ENCODE data around the gene COX14.
A peak's percentile ranks its signal among the peaks of the same experiment; 100 is the strongest.

The COX14 gene

DNA sequence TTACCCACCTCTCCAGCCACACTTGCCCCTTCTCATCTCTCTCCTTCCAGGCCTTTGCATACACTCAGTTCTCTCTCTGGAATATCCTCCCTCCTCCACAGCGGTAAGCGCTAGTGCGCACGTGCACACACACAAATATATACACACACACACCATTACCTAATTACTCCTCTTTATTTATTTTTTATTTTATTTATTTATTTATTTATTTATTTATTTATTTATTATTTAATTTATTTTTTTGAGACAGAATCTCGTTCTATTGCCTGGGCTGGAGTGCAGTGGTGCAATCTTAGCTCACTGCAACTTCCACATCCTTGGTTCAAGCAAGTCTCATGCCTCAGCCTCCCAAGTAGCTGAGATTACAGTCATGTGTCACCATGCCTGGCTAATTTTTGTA is 43.0 kb upstream of the COX14 start:
- Histone ChIP-seq H3K27me3 (ENCODE audit: insufficient read depth, low read length) (no peaks in the 10 kb centered on the region), H4K12ac (ENCODE audit: low read depth, low read length) (no peak overlapping the region), H3K9ac (ENCODE audit: low read length) (no peak overlapping the region), H3K4ac (ENCODE audit: low read depth, low read length) (no peak overlapping the region), H3K23ac (ENCODE audit: low read length) (no peak overlapping the region), H3K79me2 (ENCODE audit: control insufficient read depth, insufficient read depth, low read length, poor library complexity) (no peaks in the 10 kb centered on the region), H3K27ac (ENCODE audit: low read depth, low read length) (no peak overlapping the region), H2AFZ (ENCODE audit: insufficient read depth, low read length, poor library complexity) (no peak overlapping the region), H4K8ac (ENCODE audit: low read depth, low read length) (no peak overlapping the region), H3K36me3 (ENCODE audit: control insufficient read depth in 1 of 2, insufficient read depth in 2 of 2, low read length in 2 of 2) (no peaks in the 10 kb centered on the region), H3K4me2 (ENCODE audit: low read length) (no peak overlapping the region), H4K91ac (ENCODE audit: low read depth, low read length) (no peak overlapping the region), H3K18ac (ENCODE audit: low read length) (no peak overlapping the region), H3K14ac (ENCODE audit: low read length) (no peak overlapping the region), H3K9me3 (ENCODE audit: insufficient read depth, low read depth, low read length) (no peaks in the 10 kb centered on the region), H3K4me1 (ENCODE audit: control insufficient read depth in 1 of 2, insufficient read depth in 2 of 2, low read length in 2 of 2) (peaks cover 2% of the 10 kb centered on the region in 2 experiments), H2BK12ac (ENCODE audit: low read length) (no peak overlapping the region), H3K4me3 (ENCODE audit: low read depth, low read length) (no peak overlapping the region), H2BK5ac (ENCODE audit: low read depth, low read length, poor library complexity) (no peak overlapping the region), H2BK120ac (ENCODE audit: insufficient read depth, low read length, poor library complexity) (no peak overlapping the region), H3K79me1 (ENCODE audit: low read length) (no peaks in the 10 kb centered on the region), H2AK5ac (ENCODE audit: low read length) (no peak overlapping the region)
- no peak for DNase-seq
- WGBS (ENCODE audit: extremely low coverage, insufficient coverage, insufficient read length): no CpG with 5 or more reads among the region's 5 CpGs

DNA sequence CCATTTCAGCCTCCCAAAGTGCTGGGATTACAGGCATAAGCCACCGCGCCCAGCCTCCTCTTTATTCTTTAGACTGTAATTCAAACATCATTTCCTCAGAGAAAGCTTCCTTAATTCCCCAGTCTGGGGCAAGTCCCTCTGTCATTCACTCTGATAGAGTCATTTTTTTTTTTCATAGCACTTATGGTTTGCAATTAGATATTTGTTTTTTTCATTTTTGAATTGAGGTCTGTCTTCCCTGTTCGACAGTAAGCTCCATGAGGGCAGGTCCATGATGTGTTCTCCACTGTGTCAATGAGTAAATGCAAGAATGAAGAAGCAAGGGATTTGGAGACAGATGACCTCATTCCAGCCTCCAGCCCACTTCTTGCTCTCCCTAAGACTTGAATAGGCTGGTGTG is 42.5 kb upstream of the COX14 start:
- Histone ChIP-seq H3K4me1 (ENCODE audit: control insufficient read depth in 1 of 2, insufficient read depth in 2 of 2, low read length in 2 of 2) (peaks cover 2% of the 10 kb centered on the region in 2 experiments), H3K18ac (ENCODE audit: low read length) (no peak overlapping the region), H4K91ac (ENCODE audit: low read depth, low read length) (no peak overlapping the region), H3K4me3 (ENCODE audit: low read depth, low read length) (no peak overlapping the region), H2BK12ac (ENCODE audit: low read length) (no peak overlapping the region), H3K27ac (ENCODE audit: low read depth, low read length) (no peak overlapping the region), H3K23ac (ENCODE audit: low read length) (no peak overlapping the region), H4K12ac (ENCODE audit: low read depth, low read length) (no peak overlapping the region), H3K14ac (ENCODE audit: low read length) (no peak overlapping the region), H2BK120ac (ENCODE audit: insufficient read depth, low read length, poor library complexity) (no peak overlapping the region), H3K79me1 (ENCODE audit: low read length) (no peaks in the 10 kb centered on the region), H2AFZ (ENCODE audit: insufficient read depth, low read length, poor library complexity) (no peak overlapping the region), H3K36me3 (ENCODE audit: control insufficient read depth in 1 of 2, insufficient read depth in 2 of 2, low read length in 2 of 2) (no peaks in the 10 kb centered on the region), H3K4ac (ENCODE audit: low read depth, low read length) (no peak overlapping the region), H3K27me3 (ENCODE audit: insufficient read depth, low read length) (no peaks in the 10 kb centered on the region), H4K8ac (ENCODE audit: low read depth, low read length) (no peak overlapping the region), H3K9me3 (ENCODE audit: insufficient read depth, low read depth, low read length) (no peaks in the 10 kb centered on the region), H3K9ac (ENCODE audit: low read length) (no peak overlapping the region), H3K4me2 (ENCODE audit: low read length) (no peak overlapping the region), H2AK5ac (ENCODE audit: low read length) (no peak overlapping the region), H3K79me2 (ENCODE audit: control insufficient read depth, insufficient read depth, low read length, poor library complexity) (no peaks in the 10 kb centered on the region), H2BK5ac (ENCODE audit: low read depth, low read length, poor library complexity) (no peak overlapping the region)
- no peak for DNase-seq
- no CpG with 5 or more reads among the region's 3 CpGs for WGBS (ENCODE audit: extremely low coverage, insufficient coverage, insufficient read length)

DNA sequence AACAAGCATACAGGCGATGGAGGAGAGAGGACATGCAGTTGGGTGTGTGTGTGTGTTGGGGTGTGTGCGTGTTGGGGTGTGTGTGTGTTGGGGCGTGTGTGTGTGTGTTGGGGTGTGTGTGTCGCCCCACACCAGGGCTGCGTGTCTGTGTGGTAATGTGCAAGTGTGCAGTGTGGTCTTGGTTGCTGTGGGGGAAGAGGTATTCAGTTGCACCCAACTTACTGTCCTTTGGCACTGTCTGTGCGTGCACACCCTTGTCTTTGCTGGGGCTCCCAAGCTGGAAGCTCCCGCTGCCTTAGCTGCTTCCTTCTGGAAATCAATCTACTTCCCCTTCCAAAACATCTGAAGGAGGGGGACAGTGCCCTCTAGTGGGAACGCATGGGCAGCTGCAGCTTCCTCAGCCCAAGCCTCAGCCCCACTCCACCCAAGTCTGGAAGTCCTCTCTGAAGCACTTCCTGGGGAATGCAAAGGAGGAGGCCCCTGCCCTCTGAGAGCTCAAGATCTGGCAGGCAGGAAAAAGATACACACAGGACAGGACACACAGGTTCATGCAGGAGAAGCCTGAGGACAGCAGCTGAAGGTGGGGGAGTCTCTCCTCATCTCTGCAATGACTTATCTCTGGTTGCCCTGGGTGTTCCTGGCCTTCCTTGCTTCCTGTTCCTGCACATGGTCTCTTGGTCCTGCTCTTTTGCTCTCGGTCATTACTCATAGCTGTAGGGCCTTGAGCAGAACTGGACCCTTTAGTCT is 41.5 kb upstream of the COX14 start:
- Histone ChIP-seq H3K27ac (ENCODE audit: low read depth, low read length) (no peak overlapping the region), H4K91ac (ENCODE audit: low read depth, low read length) (no peak overlapping the region), H2BK120ac (ENCODE audit: insufficient read depth, low read length, poor library complexity) (no peak overlapping the region), H3K36me3 (ENCODE audit: control insufficient read depth in 1 of 2, insufficient read depth in 2 of 2, low read length in 2 of 2) (no peaks in the 10 kb centered on the region), H2BK5ac (ENCODE audit: low read depth, low read length, poor library complexity) (no peak overlapping the region), H4K8ac (ENCODE audit: low read depth, low read length) (peak overlapping the region; percentile 35), H3K4me3 (ENCODE audit: low read depth, low read length) (no peak overlapping the region), H3K79me2 (ENCODE audit: control insufficient read depth, insufficient read depth, low read length, poor library complexity) (no peaks in the 10 kb centered on the region), H4K12ac (ENCODE audit: low read depth, low read length) (no peak overlapping the region), H2BK12ac (ENCODE audit: low read length) (no peak overlapping the region), H3K9me3 (ENCODE audit: insufficient read depth, low read depth, low read length) (no peaks in the 10 kb centered on the region), H3K4me1 (ENCODE audit: control insufficient read depth in 1 of 2, insufficient read depth in 2 of 2, low read length in 2 of 2) (peaks cover 2 to 4% of the 10 kb centered on the region in 2 experiments), H2AK5ac (ENCODE audit: low read length) (no peak overlapping the region), H3K79me1 (ENCODE audit: low read length) (no peaks in the 10 kb centered on the region), H3K18ac (ENCODE audit: low read length) (no peak overlapping the region), H2AFZ (ENCODE audit: insufficient read depth, low read length, poor library complexity) (no peak overlapping the region), H3K23ac (ENCODE audit: low read length) (no peak overlapping the region), H3K27me3 (ENCODE audit: insufficient read depth, low read length) (no peaks in the 10 kb centered on the region), H3K4ac (ENCODE audit: low read depth, low read length) (no peak overlapping the region), H3K9ac (ENCODE audit: low read length) (no peak overlapping the region), H3K14ac (ENCODE audit: low read length) (no peak overlapping the region), H3K4me2 (ENCODE audit: low read length) (no peak overlapping the region)
- WGBS (ENCODE audit: extremely low coverage, insufficient coverage, insufficient read length): 100% methylated on average over 2 of the region's 9 CpGs
- peak; percentile 81 to 89 for DNase-seq

DNA sequence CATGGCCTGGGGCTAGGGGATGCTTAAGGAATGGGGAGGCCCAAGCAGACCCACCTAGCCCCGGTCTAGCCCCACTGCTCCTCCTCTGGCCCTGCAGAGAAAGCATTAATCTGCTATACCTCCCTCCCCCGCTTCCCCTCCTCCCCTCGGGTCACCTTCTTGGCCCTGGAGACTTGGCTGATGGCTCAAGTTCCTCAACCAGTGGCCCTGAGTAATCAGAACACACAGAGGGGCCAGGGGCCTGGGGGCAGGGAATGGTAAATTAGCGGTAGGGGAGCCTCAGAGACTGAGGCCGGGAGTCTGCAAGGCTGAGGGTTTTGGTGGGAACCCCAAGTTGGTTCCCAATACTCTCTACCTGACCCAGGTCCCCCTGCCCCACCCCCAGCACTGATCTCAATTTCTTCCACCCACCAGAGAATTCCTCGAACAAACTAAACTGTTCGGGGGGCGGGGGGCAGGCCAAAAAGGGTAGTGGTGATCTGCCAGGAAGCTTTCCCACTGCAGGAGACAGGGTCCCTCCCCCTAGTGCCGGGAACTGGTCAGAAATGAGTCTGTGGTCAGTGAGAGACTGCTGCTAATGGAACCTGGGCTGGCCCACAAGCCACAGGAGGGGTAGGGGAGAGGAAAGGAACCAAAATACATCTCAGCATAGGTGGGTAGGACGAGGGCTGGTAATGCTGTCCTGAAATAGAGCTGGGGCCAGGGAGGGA is 39.7 kb upstream of the COX14 start:
- H3K27ac ChIP-seq (ENCODE audit: low read depth, low read length): no peak overlapping the region
- no peaks in the 10 kb centered on the region for H3K9me3 ChIP-seq (ENCODE audit: insufficient read depth, low read depth, low read length)
- H3K9ac ChIP-seq (ENCODE audit: low read length): no peak overlapping the region
- H4K8ac ChIP-seq (ENCODE audit: low read depth, low read length): no peak overlapping the region
- H3K79me1 ChIP-seq (ENCODE audit: low read length): no peaks in the 10 kb centered on the region
- H3K79me2 ChIP-seq (ENCODE audit: control insufficient read depth, insufficient read depth, low read length, poor library complexity): no peaks in the 10 kb centered on the region
- no peak overlapping the region for H4K12ac ChIP-seq (ENCODE audit: low read depth, low read length)
- H3K14ac ChIP-seq (ENCODE audit: low read length): no peak overlapping the region
- H2AFZ ChIP-seq (ENCODE audit: insufficient read depth, low read length, poor library complexity): no peak overlapping the region
- WGBS (ENCODE audit: extremely low coverage, insufficient coverage, insufficient read length): no CpG with 5 or more reads among the region's 10 CpGs
- H3K4me2 ChIP-seq (ENCODE audit: low read length): no peak overlapping the region
- H3K4me1 ChIP-seq (ENCODE audit: control insufficient read depth in 1 of 2, insufficient read depth in 2 of 2, low read length in 2 of 2): peaks cover 2% of the 10 kb centered on the region in 2 experiments
- no peak overlapping the region for H3K23ac ChIP-seq (ENCODE audit: low read length)
- H2BK12ac ChIP-seq (ENCODE audit: low read length): no peak overlapping the region
- DNase-seq: no peak
- H4K91ac ChIP-seq (ENCODE audit: low read depth, low read length): no peak overlapping the region
- H3K18ac ChIP-seq (ENCODE audit: low read length): no peak overlapping the region
- H2BK120ac ChIP-seq (ENCODE audit: insufficient read depth, low read length, poor library complexity): no peak overlapping the region
- H3K36me3 ChIP-seq (ENCODE audit: control insufficient read depth in 1 of 2, insufficient read depth in 2 of 2, low read length in 2 of 2): no peaks in the 10 kb centered on the region
- H2AK5ac ChIP-seq (ENCODE audit: low read length): no peak overlapping the region
- H3K4me3 ChIP-seq (ENCODE audit: low read depth, low read length): no peak overlapping the region
- no peaks in the 10 kb centered on the region for H3K27me3 ChIP-seq (ENCODE audit: insufficient read depth, low read length)
- no peak overlapping the region for H2BK5ac ChIP-seq (ENCODE audit: low read depth, low read length, poor library complexity)
- no peak overlapping the region for H3K4ac ChIP-seq (ENCODE audit: low read depth, low read length)
